HG03108 (cell line): ENCODE results near the gene PRR5L.

Experiments
- ATAC-seq: cut with Tn5 transposase; IDR thresholded peaks from one replicate; pipeline ENCODE4 v1.9.1; 2021; ENCODE audit warnings: moderate library complexity; ENCODE audit not compliant: unreplicated experiment

PRR5L gene

GRCh38 chr11:36399236-36399635 is 103.1 kb downstream of the PRR5L start:
- no peak for ATAC-seq

GRCh38 chr11:36399745-36400144 is 103.7 kb downstream of the PRR5L start:
- no peak for ATAC-seq

GRCh38 chr11:36400766-36401455 is 104.8 kb downstream of the PRR5L start:
- ATAC-seq, result no peak

- no peak for ATAC-seq
Observed at GRCh38 chr11:36402568-36403170, 106.6 kb downstream of the PRR5L start.

- ATAC-seq, result no peak
Observed at GRCh38 chr11:36403661-36404060, 107.6 kb downstream of the PRR5L start.

- no peak for ATAC-seq
Observed at GRCh38 chr11:36404831-36405230, 108.7 kb downstream of the PRR5L start.

- ATAC-seq, result no peak
Observed at GRCh38 chr11:36405585-36406367, 109.7 kb downstream of the PRR5L start.

- ATAC-seq, result no peak
Observed at GRCh38 chr11:36407356-36407755, 111.3 kb downstream of the PRR5L start.

- no peak for ATAC-seq
Observed at GRCh38 chr11:36408498-36409136, 112.5 kb downstream of the PRR5L start.

GRCh38 chr11:36409152-36409816 is 113.2 kb downstream of the PRR5L start:
- ATAC-seq, result no peak

- peak; percentile 76 for ATAC-seq
Observed at GRCh38 chr11:36411202-36411640, 115.1 kb downstream of the PRR5L start.

- no peak for ATAC-seq
Observed at GRCh38 chr11:36412781-36413383, 116.8 kb downstream of the PRR5L start.

GRCh38 chr11:36417154-36417553 is 121.1 kb downstream of the PRR5L start:
- peak; percentile 74 for ATAC-seq

- no peak for ATAC-seq
Observed at GRCh38 chr11:36419791-36420424, 123.8 kb downstream of the PRR5L start.

GRCh38 chr11:36421546-36422155 is 125.6 kb downstream of the PRR5L start:
- no peak for ATAC-seq

- no peak for ATAC-seq
Observed at GRCh38 chr11:36425561-36426081, 129.5 kb downstream of the PRR5L start.

GRCh38 chr11:36426226-36426848 is 130.2 kb downstream of the PRR5L start:
- ATAC-seq, result no peak

GRCh38 chr11:36427079-36427478 is 131.0 kb downstream of the PRR5L start:
- no peak for ATAC-seq

GRCh38 chr11:36427876-36428275 is 131.8 kb downstream of the PRR5L start:
- no peak for ATAC-seq
